Ascending aorta (tissue), 2 donors: Measurements from ENCODE around the gene LIPJ. TPM values are rescaled to one million over a fixed set of nuclear protein-coding genes. Genes with fewer than 3 reads are reported as not detected.

Source experiments
- DNase-seq, 2 donors: peaks; one replicate each; pipeline ENCODE4 v3.0.0-alpha.2; 2019; ENCODE audit warnings: low spot score in 2 of 2
- H3K27ac ChIP-seq, 2 donors: fragments of 200-600 bp; sonication (generic); one replicate each; pipeline ENCODE4 v1.5.1; 2016 to 2017; ENCODE audit warnings: mild to moderate bottlenecking in 1 of 2
- H3K27me3 ChIP-seq: fragments of 200-600 bp; sonication (generic); one replicate; pipeline ENCODE4 v1.5.1; 2017
- H3K36me3 ChIP-seq, 2 donors: fragments of 200-600 bp; sonication (generic); one replicate each; pipeline ENCODE4 v1.5.1; 2016
- H3K4me1 ChIP-seq, 2 donors: fragments of 200-600 bp; sonication (generic); one replicate each; pipeline ENCODE4 v1.5.1; 2016 to 2017; ENCODE audit warnings: mild to moderate bottlenecking in 1 of 2
- H3K4me3 ChIP-seq, 2 donors: fragments of 200-600 bp; sonication (generic); one replicate each; pipeline ENCODE4 v1.5.1; 2016 to 2017; ENCODE audit warnings: mild to moderate bottlenecking in 1 of 2
- H3K9me3 ChIP-seq, 2 donors: fragments of 200-600 bp; sonication (generic); one replicate each; pipeline ENCODE4 v1.5.1; 2016
- intact Hi-C: fragments of 100-400 bp; cut with DNase I; formaldehyde crosslinking; loops from one replicate; pipeline ENCODE4 v1.15.1; 2023
- total RNA-seq: library from RNA; depleted of rRNA; stranded (reverse); fragments of >200 nt; gene quantifications from one replicate; pipeline ENCODE4 v1.1.0, GENCODE V29; 2016
- TF ChIP-seq, protein P1 (sequence below), 3 experiments: fragments of 200-600 bp in 2 of 3; fragments of 450-650 bp in 1 of 3; sonication (generic) in 2 of 3; IDR thresholded peaks; one replicate each; pipeline ENCODE4 v1.5.1; 2016 to 2019; ENCODE audit warnings: antibody characterized with exemption in 3 of 3, mild to moderate bottlenecking in 1 of 3, moderate library complexity in 1 of 3

LIPJ gene
- total RNA-seq, 1 donor from 2014 or later, result not detected

DNA sequence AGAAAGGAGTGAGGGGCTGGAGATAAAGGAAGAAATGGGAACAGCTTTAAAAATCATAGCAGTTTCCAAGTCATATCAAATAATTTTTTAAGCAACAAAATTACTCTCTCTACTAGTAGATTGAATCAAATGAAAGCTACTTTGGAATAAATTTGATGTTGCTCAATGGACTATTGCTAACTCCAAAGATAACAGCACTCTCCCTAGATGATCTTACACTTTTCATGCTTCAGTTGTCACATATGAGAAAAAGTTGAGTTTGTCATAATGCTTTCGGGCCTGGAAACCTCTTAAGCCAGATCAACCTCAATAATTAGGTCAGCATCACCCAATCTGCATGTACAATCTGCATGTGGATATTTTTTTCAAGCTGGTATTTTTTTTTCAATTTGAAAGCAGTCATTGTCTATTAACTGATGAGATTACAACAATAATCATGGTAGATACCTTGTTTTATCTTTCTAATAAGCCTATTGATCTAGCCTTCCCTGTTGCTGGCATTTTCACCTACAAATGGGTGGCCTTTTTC is 31.3 kb downstream of the LIPJ start:
- no peak overlapping the region for H3K27ac ChIP-seq
- H3K4me1 ChIP-seq, result no peaks in the 10 kb centered on the region
- no peaks in the 10 kb centered on the region for H3K27me3 ChIP-seq
- TF ChIP-seq, protein P1, sequence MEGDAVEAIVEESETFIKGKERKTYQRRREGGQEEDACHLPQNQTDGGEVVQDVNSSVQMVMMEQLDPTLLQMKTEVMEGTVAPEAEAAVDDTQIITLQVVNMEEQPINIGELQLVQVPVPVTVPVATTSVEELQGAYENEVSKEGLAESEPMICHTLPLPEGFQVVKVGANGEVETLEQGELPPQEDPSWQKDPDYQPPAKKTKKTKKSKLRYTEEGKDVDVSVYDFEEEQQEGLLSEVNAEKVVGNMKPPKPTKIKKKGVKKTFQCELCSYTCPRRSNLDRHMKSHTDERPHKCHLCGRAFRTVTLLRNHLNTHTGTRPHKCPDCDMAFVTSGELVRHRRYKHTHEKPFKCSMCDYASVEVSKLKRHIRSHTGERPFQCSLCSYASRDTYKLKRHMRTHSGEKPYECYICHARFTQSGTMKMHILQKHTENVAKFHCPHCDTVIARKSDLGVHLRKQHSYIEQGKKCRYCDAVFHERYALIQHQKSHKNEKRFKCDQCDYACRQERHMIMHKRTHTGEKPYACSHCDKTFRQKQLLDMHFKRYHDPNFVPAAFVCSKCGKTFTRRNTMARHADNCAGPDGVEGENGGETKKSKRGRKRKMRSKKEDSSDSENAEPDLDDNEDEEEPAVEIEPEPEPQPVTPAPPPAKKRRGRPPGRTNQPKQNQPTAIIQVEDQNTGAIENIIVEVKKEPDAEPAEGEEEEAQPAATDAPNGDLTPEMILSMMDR (IDR thresholded peaks at IDR 0.05), result no peak
- no peak overlapping the region for H3K4me3 ChIP-seq
- no peaks in the 10 kb centered on the region for H3K36me3 ChIP-seq
- intact Hi-C loops, result no loop called here
- DNase-seq, result no peak
- H3K9me3 ChIP-seq, result no peaks in the 10 kb centered on the region

- H3K9me3 ChIP-seq, result no peaks in the 10 kb centered on the region
- H3K4me3 ChIP-seq, result no peak overlapping the region
- intact Hi-C loops, result no loop called here
- no peaks in the 10 kb centered on the region for H3K27me3 ChIP-seq
- no peaks in the 10 kb centered on the region for H3K36me3 ChIP-seq
- no peaks in the 10 kb centered on the region for H3K4me1 ChIP-seq
- DNase-seq, result no peak
- no peak overlapping the region for H3K27ac ChIP-seq
- TF ChIP-seq, protein P1 (IDR thresholded peaks at IDR 0.05), result no peak
These were observed 31.9 kb downstream of the LIPJ start for GRCh38 chr10:88618496-88618895.

GRCh38 chr10:88620441-88620840 is 33.9 kb downstream of the LIPJ start:
- TF ChIP-seq, protein P1 (IDR thresholded peaks at IDR 0.05), result no peak
- DNase-seq, result no peak
- Histone ChIP-seq H3K36me3 (no peaks in the 10 kb centered on the region), H3K4me1 (no peaks in the 10 kb centered on the region), H3K27ac (no peak overlapping the region), H3K27me3 (no peaks in the 10 kb centered on the region), H3K4me3 (no peak overlapping the region), H3K9me3 (no peaks in the 10 kb centered on the region)
- intact Hi-C loops, result no loop called here

- Histone ChIP-seq H3K4me1 (no peaks in the 10 kb centered on the region), H3K4me3 (no peak overlapping the region), H3K36me3 (no peaks in the 10 kb centered on the region), H3K9me3 (no peaks in the 10 kb centered on the region), H3K27ac (no peak overlapping the region), H3K27me3 (no peaks in the 10 kb centered on the region)
- no peak for DNase-seq
- intact Hi-C loops, result no loop called here
- TF ChIP-seq, protein P1 (IDR thresholded peaks at IDR 0.05), result no peak
These were observed 37.3 kb downstream of the LIPJ start for GRCh38 chr10:88623835-88624234.

GRCh38 chr10:88624840-88625239 is 38.3 kb downstream of the LIPJ start:
- TF ChIP-seq, protein P1 (IDR thresholded peaks at IDR 0.05), result no peak
- H3K27ac ChIP-seq, result no peak overlapping the region
- H3K9me3 ChIP-seq, result no peaks in the 10 kb centered on the region
- no peaks in the 10 kb centered on the region for H3K4me1 ChIP-seq
- intact Hi-C loops, result no loop called here
- DNase-seq, result no peak
- no peaks in the 10 kb centered on the region for H3K36me3 ChIP-seq
- no peaks in the 10 kb centered on the region for H3K27me3 ChIP-seq
- no peak overlapping the region for H3K4me3 ChIP-seq

DNA sequence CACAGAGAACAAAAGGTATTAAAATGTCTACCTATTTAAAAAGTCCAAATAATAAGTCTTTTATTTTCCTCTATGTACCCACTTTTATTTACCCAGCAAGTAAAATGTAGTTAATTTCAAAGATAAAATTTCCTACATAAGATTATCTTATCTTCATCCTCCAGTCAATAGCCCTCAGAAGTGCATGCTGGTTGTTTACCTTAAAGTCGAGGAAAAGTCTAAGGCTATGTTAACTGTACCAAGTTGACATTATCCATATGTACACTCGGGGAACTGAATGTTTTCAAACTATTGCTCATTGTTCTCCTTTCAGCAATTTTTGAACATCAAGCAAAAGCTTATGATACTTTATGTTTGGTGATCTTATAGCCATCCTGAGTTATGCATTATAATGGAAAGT is 53.6 kb downstream of the LIPJ start:
- no peak overlapping the region for H3K27ac ChIP-seq
- no peaks in the 10 kb centered on the region for H3K36me3 ChIP-seq
- TF ChIP-seq, protein P1 (IDR thresholded peaks at IDR 0.05), result no peak
- no peaks in the 10 kb centered on the region for H3K27me3 ChIP-seq
- no peak for DNase-seq
- no peak overlapping the region for H3K4me3 ChIP-seq
- no peaks in the 10 kb centered on the region for H3K4me1 ChIP-seq
- intact Hi-C loops, result no loop called here
- H3K9me3 ChIP-seq, result peaks cover 0 to 5% of the 10 kb centered on the region in 2 donors
